PC-3 (cell line): ENCODE results near the gene TNRC18. TPM values are rescaled to one million over a fixed set of nuclear protein-coding genes. Genes with fewer than 3 reads are reported as not detected.

Experiments used
- ATAC-seq: fragments of 200-7000 bp; cut with Tn5 transposase; 2 replicates; pipeline ENCODE4 v1.9.1; 2020; ENCODE audit warnings: mild to moderate bottlenecking, moderate library complexity
- BruUV-seq: library from RNA; stranded (reverse); fragments of 400-500 nt; replicated peaks from 2 replicates; lab custom pipeline; 2021; lab: Mats Ljungman, UMichigan
- CTCF ChIA-PET: fragments of 300-600 bp; sonication (Branson Sonifier 250); formaldehyde crosslinking; loops from one replicate; lab custom pipeline; 2022; ENCODE audit warnings: antibody characterized with exemption; lab: Charles Lee
- POLR2A ChIA-PET: fragments of 300-600 bp; sonication (Branson Sonifier 250); formaldehyde crosslinking; loops from one replicate; lab custom pipeline; 2022; ENCODE audit warnings: antibody characterized with exemption; ENCODE audit not compliant: unreplicated experiment; lab: Charles Lee
- DNase-seq: peaks from one replicate; pipeline ENCODE4 v3.0.0-alpha.2; 2015
- H2AFZ ChIP-seq: fragments of 300-600 bp; sonication (generic); 2 replicates; pipeline ENCODE4 v1.6.0; 2016; ENCODE audit warnings: antibody characterized with exemption, low read length
- H3F3A ChIP-seq: fragments of 300-600 bp; sonication (generic); one replicate; pipeline ENCODE4 v1.6.0; 2017; ENCODE audit warnings: antibody characterized with exemption, low read length, control low read depth, mild to moderate bottlenecking; ENCODE audit not compliant: unreplicated experiment
- H3K27ac ChIP-seq: fragments of 300-600 bp; sonication (generic); 2 replicates; pipeline ENCODE4 v1.5.1; 2016; ENCODE audit warnings: mild to moderate bottlenecking, low read length
- H3K27me3 ChIP-seq: fragments of 300-600 bp; sonication (generic); 2 replicates; pipeline ENCODE4 v1.6.1; 2016; ENCODE audit warnings: low read length, mixed read lengths
- H3K36me3 ChIP-seq: fragments of 300-600 bp; sonication (generic); 2 replicates; pipeline ENCODE4 v1.6.1; 2016; ENCODE audit warnings: low read depth, mixed run types, low read length, mixed read lengths
- H3K4me1 ChIP-seq: fragments of 300-600 bp; sonication (generic); 2 replicates; pipeline ENCODE4 v1.5.1; 2016; ENCODE audit warnings: low read length; ENCODE audit not compliant: insufficient read depth
- H3K4me2 ChIP-seq: fragments of 300-600 bp; sonication (generic); 2 replicates; pipeline ENCODE4 v1.6.0; 2016; ENCODE audit warnings: low read length
- H3K4me3 ChIP-seq: fragments of 300-600 bp; sonication (generic); 2 replicates; pipeline ENCODE4 v1.5.1; 2016; ENCODE audit warnings: mild to moderate bottlenecking, low read length, mixed read lengths
- H3K79me2 ChIP-seq: fragments of 300-600 bp; sonication (generic); 2 replicates; pipeline ENCODE4 v1.6.1; 2017; ENCODE audit warnings: low read length, mixed read lengths
- H3K9ac ChIP-seq: fragments of 300-600 bp; sonication (generic); 2 replicates; pipeline ENCODE4 v1.6.0; 2016; ENCODE audit warnings: mild to moderate bottlenecking, low read length
- H3K9me2 ChIP-seq: fragments of 300-600 bp; sonication (generic); replicated peaks from 2 replicates; pipeline ENCODE4 v1.6.1; 2016; ENCODE audit warnings: mixed run types, low read length, mixed read lengths
- H3K9me3 ChIP-seq: fragments of 300-600 bp; sonication (generic); 2 replicates; pipeline ENCODE4 v1.6.1; 2016; ENCODE audit warnings: low read length, mixed read lengths
- H4K20me1 ChIP-seq: fragments of 300-600 bp; sonication (generic); 2 replicates; pipeline ENCODE4 v1.6.1; 2016; ENCODE audit warnings: low read length, mixed read lengths
- CTCF ChIP-seq: fragments of 300-600 bp; sonication (generic); conservative IDR thresholded peaks from 2 replicates; pipeline ENCODE4 v1.5.1; 2017; ENCODE audit warnings: antibody characterized with exemption, low read depth, mild to moderate bottlenecking, low read length
- EZH2 ChIP-seq: fragments of 300-600 bp; sonication (generic); IDR thresholded peaks from one replicate; pipeline ENCODE4 v1.6.1; 2017; ENCODE audit warnings: antibody characterized with exemption, mild to moderate bottlenecking, low read length; ENCODE audit not compliant: unreplicated experiment
- EZH2phosphoT487 ChIP-seq: fragments of 300-600 bp; sonication (generic); IDR thresholded peaks from 2 replicates; pipeline ENCODE4 v1.6.1; 2018; ENCODE audit warnings: mild to moderate bottlenecking, antibody characterized with exemption, low read length, borderline replicate concordance
- intact Hi-C: fragments of 100-400 bp; cut with micrococcal nuclease; formaldehyde crosslinking; loops from 2 replicates; pipeline ENCODE4 v1.9.0; 2023
- total RNA-seq: library from RNA; depleted of rRNA; stranded (reverse); fragments of >200 nt; gene quantifications from 2 replicates; pipeline ENCODE4 v1.2.3, GENCODE V29; 2014

TNRC18 gene
- total RNA-seq, 1 experiment from 2014 or later: 26.8 TPM

GRCh38 chr7:5432691-5433090 lies 9.1 kb upstream of the TNRC18 start:
- H4K20me1 ChIP-seq: no peaks in the 10 kb centered on the region
- no peak overlapping the region for H3K4me3 ChIP-seq
- ATAC-seq (no peak), DNase-seq (no peak)
- no peaks in the 10 kb centered on the region for H3K9me2 ChIP-seq
- no peaks in the 10 kb centered on the region for H3K27me3 ChIP-seq
- H3K36me3 ChIP-seq: peaks cover 6% of the 10 kb centered on the region; the same call in 1 of the 2 replicates
- no peaks in the 10 kb centered on the region for H3F3A ChIP-seq
- ChIA-PET CTCF (no interaction called here), POLR2A (no interaction called here)
- no peaks in the 10 kb centered on the region for H3K9me3 ChIP-seq
- BruUV-seq: no TSS peak
- H3K9ac ChIP-seq: no peak overlapping the region
- intact Hi-C loops: no loop called here
- peaks cover 31% of the 10 kb centered on the region for H3K79me2 ChIP-seq
- H3K4me2 ChIP-seq: no peak overlapping the region
- peaks cover 18% of the 10 kb centered on the region; the same call in 1 of the 2 replicates for H3K4me1 ChIP-seq
- no peak overlapping the region for H3K27ac ChIP-seq
- TF ChIP-seq CTCF: no peak
- TF ChIP-seq EZH2: no peak
- TF ChIP-seq EZH2phosphoT487: no peak
- H2AFZ ChIP-seq: no peak overlapping the region

GRCh38 chr7:5431560-5432015 lies 8.0 kb upstream of the TNRC18 start:
- no peaks in the 10 kb centered on the region for H3K36me3 ChIP-seq
- peaks cover 24% of the 10 kb centered on the region; the same call in 1 of the 2 replicates for H3K4me1 ChIP-seq
- H3K27me3 ChIP-seq: no peaks in the 10 kb centered on the region
- TF ChIP-seq EZH2phosphoT487 (no peak), EZH2 (no peak), CTCF (no peak)
- no peak overlapping the region for H2AFZ ChIP-seq
- H3K4me2 ChIP-seq: no peak overlapping the region
- peaks cover 41% of the 10 kb centered on the region for H3K79me2 ChIP-seq
- no TSS peak for BruUV-seq
- no peaks in the 10 kb centered on the region for H4K20me1 ChIP-seq
- no peak for ATAC-seq
- H3K9ac ChIP-seq: no peak overlapping the region
- H3K9me3 ChIP-seq: no peaks in the 10 kb centered on the region
- CTCF ChIA-PET: no interaction called here
- no peaks in the 10 kb centered on the region for H3F3A ChIP-seq
- H3K4me3 ChIP-seq: no peak overlapping the region
- no peaks in the 10 kb centered on the region for H3K9me2 ChIP-seq
- H3K27ac ChIP-seq: no peak overlapping the region
- POLR2A ChIA-PET: no interaction called here
- DNase-seq: no peak
- intact Hi-C loops: no loop called here

GRCh38 chr7:5430612-5430947 lies 6.9 kb upstream of the TNRC18 start:
- TF ChIP-seq EZH2phosphoT487 (no peak), EZH2 (no peak), CTCF (no peak)
- intact Hi-C loops: no loop called here
- CTCF ChIA-PET: interaction anchor here (0.5 kb wide), 1 partner anchor 64 kb away, joined by 5 read pairs; no protein-coding TSS in a partner anchor
- H3K4me1 ChIP-seq: peaks cover 24% of the 10 kb centered on the region; the same call in 1 of the 2 replicates
- no peaks in the 10 kb centered on the region for H4K20me1 ChIP-seq
- ATAC-seq: no peak
- no peaks in the 10 kb centered on the region for H3K9me3 ChIP-seq
- no peak overlapping the region for H2AFZ ChIP-seq
- no peak overlapping the region for H3K4me2 ChIP-seq
- H3K9ac ChIP-seq: peak overlapping the region; percentile 96; the same call in 1 of the 2 replicates
- H3K79me2 ChIP-seq: peaks cover 51% of the 10 kb centered on the region
- H3F3A ChIP-seq: no peaks in the 10 kb centered on the region
- no peaks in the 10 kb centered on the region for H3K36me3 ChIP-seq
- H3K27me3 ChIP-seq: no peaks in the 10 kb centered on the region
- H3K4me3 ChIP-seq: no peak overlapping the region
- no peak overlapping the region for H3K27ac ChIP-seq
- POLR2A ChIA-PET: interaction anchor here (0.5 to 0.6 kb wide), 2 partner anchors 13 to 65 kb away, joined by 3 to 5 read pairs; no protein-coding TSS in a partner anchor
- no peak for DNase-seq
- H3K9me2 ChIP-seq: no peaks in the 10 kb centered on the region
- BruUV-seq: no TSS peak
